DMS153 (cell line): ENCODE measurements around the gene SRP14.
A peak's percentile ranks its signal among the peaks of the same experiment; 100 is the strongest.
"Not testable (repeated sequence)": the region's sequence is repeated elsewhere in the genome, so short reads cannot be mapped to it uniquely, and the experiment has no call there.

ENCODE experiments used
- DNase-seq: peaks from one replicate; lab custom pipeline; 2025; lab: John Stamatoyannopoulos, UW

Gene SRP14, protein sequence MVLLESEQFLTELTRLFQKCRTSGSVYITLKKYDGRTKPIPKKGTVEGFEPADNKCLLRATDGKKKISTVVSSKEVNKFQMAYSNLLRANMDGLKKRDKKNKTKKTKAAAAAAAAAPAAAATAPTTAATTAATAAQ

DNA sequence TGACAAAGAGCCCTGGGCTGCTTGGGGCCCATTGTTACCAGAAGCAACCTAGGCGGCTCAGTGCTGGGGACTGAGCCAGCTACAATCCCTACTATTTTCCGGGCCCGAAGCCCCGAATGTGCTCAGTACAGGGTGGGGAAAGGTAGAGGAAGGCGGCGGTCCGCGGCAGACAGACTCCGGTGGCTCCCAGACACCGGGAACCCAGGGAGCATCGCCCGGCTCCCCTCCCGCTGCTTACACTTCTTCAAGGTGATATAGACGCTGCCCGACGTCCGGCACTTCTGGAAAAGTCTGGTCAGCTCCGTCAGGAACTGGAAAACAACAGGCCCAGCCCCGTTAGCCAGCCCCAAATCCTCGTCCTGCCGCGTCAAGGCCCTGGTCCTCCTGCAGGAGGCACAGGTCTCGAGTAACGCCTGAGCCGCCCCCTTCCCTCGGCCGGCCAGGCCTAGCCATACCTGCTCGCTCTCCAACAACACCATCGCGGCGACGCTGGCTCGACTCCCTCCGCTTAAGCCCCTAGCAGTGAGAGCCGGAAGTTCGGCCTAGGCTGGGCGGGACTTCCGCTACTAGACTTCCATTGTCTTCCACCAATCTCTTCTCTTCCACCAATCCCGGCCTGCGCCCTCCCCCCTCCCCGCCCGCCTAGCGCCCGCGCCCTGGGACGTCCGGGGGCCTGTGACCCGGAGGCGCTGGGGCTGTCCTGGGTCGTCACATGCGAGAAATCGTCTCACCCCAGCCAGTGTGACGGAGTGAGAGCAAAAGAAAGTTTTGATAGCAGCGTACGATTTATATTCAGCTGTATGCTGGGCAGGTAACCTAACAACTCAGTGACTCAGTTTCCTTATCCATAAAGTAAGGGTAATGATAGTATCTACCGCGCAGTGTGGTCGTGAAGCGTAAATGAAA is at the start of gene SRP14:
Gene SRP14 (minus strand): TSS at position 544 of the 906 bp plus-strand sequence. CDS start 65 bp downstream, at position 479.
- peak; percentile 43 for DNase-seq

DNA sequence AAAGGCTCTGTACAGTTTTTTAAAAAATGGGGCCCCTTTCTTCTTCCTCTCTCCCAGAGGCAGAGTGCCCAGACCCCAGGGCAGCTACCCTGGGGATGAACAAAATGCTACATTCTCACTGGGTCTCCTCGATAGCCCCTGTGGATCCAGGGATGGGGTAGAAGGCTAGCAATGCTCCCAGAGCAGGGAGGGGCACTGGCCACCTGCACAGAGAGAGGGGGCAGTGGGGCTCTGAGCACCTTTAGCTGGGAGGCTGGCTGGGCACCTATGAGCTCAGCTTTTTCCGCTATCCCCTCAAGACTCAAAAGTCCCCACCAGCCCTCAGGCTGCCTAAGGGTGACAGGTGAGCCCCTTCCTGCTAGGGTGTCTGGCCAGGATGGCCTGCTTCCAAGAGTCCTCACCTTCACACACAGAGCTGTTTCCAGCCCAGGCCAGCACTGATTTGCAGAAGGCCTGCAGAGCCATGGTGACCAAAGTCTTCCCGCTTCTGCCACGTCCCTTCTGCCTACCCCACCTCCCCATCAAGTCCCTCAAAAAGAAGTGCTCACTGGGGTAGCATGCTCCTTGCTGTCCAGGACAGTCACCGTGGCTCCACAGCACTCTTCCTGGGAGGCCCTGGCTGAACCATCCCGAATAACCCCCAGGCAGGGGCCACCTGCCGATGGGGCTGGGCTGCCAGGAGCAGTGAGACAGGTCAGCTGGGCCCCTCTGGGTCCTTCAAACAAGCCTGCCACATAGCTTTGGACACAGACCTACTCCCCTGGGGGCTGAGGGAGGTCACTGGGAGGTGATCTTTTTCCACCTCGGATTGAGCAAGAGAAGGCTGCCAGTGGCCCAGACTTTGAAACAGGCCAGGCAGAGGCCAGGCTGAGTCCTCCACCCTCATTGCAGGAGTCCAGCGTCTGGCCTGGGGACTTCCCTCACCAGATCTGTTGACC is 49.3 kb upstream of the SRP14 start:
- DNase-seq = no peak

DNA sequence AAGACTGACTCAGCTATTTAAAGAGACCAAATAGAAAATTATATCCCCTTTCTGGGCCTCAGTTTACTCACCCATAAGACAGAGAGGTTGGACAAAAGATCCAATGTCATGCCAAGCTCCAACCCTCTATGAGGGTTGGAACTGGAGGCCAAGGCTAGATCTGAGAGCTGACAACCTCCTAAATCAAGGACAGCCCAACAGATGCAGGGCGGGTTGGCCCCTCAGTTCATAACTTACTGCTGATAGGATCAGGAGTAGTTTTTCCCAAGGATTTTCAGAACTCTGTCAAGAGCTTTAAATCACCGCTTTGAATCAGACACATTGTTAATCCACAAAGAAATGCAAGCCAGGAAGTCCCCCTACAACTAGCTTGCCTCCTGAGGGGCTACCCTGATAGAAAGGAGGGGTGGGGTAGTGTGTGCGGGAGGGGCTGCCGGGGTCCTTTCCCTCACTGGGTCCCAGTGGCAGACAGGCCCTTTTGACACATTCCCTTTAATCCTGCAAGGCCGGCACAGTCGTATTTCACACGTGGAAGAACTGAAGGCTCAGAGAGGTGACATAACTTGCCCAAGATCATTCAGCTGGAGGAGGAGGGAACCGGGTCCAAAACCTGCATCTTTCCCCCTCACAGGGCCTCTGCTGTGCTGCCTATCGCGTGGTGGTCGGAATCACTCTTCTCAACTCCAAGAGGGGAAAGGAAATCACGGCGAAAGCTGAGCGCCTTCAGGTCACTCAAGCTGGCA is 48.3 kb upstream of the SRP14 start:
- no peak for DNase-seq

DNA sequence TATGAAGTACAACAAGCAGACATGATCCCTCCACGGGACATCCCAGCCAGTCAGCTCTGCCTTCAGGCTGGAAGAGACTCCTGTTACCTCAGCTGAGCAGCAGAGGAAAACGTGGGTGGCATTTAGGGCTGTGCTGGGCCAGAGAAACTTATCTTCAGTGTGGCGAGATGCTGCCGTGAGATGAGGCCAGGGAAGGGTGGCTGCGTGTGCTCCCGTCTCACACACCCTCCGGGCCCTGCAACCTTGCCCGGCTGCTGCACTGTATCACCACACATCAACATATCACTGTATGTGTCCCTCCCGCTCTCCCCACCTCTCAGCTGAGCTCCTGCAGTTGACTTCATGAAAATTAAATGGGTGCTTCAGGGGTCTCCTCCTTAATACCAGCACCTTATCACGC is 46.3 kb upstream of the SRP14 start:
- no peak for DNase-seq

DNA sequence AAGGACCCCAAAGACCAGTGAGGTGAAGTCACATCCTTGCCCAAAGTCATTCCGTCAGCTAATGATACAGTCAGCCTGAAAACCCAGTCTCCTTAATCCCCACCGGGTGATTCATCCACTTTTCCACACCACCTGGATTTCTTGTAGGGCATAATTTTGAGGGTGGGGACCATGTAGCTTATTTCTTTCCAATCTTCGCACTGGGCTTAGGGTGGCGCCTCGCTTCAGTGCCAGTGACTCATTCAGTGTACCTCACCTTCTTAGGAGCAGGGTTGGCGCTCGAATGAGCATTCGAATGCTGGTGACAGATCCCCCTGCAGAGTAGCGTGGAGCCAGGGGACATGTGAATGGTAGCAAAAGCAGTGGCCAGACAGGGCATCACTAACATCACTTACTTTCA is 45.7 kb upstream of the SRP14 start:
- DNase-seq = no peak

DNA sequence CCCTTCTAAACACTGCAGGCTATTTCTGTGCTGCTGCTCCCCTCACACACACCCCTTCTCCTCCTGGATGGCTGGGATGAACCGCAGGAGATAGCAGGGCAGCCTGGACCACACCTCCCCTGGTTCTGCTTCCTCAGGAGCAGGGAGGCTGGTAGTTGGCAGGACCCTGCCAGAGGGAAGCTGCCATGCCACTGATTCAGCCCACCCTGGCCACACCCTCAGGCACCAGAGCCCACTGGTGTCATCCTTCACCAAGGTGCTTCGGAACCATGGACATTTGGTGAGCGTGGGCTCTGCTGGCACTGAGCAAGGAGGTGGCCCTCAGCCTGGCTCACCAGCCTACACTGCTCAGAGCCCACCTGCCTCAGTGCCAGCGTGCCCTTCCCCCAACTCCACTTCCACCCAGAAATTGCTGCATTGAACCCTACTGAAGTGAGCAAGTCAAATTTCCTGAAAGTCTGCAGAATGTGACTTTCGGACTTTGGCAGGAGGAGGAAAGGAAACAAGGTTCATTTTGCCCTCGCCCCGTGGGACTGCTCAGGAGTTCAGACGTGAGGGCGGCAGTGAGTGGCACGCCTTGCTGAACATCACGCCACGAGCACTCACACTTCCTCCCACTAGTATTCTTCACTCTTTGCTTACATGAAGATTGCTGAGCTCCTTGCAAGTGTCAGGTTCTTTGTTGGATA is 43.4 kb upstream of the SRP14 start:
- no peak for DNase-seq

DNA sequence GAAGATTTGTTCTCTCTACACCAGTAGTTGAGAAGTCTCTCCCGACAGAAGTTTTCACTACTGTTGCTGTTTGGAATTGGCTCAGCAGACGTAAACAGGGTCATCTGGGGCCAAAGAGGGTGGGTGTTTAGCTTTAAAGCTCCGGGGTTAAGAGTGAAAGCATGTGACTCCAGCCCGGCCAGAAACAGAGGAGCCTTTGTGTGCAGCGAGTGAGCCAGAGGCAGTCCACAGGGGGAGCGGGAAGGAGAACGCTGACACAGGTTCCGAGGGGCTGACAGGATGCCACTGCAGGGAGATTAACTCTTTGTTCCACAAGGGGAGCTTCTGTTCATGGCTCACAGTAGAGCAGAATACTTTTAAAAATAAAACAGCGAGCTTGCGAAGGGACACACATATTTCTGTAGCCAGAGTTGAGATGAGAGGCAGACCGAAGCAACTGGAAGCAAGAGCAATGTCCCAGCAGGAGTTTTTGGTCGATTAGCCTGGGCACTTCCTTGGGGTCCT is 42.8 kb upstream of the SRP14 start:
- DNase-seq = no peak

DNA sequence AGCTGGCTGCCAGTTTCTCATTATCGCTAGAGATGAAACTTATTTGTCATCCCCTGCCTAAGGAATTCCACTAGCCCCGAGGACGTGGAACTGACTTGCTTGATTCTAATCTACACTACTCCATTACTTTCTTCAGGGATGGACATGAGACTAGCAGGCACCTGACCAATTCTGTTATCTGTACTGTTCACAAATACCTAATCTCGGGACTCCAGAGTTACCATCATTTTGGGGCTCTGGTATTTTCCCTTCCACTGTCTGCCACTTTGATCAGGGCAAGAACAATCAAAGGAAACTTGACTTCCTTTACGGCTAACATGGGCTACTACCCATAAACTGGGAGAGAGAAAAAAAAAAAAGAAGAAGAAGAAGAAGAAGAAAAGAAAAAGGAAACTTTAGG is 41.9 kb upstream of the SRP14 start:
- no peak for DNase-seq

DNA sequence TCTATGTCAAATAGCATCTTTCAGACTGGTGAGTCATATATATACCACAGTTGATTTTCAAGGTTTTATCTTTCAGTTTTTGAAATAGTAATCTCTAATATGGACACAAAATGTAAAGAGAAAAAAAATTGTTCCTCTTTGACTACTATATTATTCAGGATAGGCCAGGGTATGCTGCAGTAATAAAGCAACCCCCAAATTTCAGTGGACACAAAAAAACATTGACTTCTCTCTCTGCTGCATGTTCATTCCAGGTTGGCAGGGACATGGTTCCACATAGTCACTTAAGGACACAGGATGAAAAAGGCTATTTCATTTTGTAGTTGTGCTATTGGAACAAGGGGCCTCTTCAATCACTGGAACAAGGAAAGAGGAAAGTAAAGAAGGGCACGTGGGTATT is 41.1 kb upstream of the SRP14 start:
- no peak for DNase-seq

DNA sequence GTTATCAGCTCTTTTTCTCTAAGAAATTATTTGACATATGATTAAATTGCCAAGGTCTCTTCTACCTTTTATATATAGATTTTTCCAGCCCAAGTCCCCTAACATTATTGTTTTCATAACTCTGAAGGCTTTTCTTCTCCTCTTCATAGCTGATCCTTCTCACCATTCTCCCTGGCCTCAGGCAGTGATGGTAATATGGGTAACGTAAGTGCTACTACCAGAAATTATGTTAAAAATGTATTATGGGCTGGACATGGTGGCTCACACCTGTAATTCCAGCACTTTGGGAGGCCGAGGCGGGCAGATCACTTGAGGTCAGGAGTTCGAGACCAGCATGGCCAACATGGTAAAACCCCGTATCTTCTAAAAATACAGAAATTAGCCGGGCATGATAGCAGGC is 40.5 kb upstream of the SRP14 start:
- DNase-seq = no peak

DNA sequence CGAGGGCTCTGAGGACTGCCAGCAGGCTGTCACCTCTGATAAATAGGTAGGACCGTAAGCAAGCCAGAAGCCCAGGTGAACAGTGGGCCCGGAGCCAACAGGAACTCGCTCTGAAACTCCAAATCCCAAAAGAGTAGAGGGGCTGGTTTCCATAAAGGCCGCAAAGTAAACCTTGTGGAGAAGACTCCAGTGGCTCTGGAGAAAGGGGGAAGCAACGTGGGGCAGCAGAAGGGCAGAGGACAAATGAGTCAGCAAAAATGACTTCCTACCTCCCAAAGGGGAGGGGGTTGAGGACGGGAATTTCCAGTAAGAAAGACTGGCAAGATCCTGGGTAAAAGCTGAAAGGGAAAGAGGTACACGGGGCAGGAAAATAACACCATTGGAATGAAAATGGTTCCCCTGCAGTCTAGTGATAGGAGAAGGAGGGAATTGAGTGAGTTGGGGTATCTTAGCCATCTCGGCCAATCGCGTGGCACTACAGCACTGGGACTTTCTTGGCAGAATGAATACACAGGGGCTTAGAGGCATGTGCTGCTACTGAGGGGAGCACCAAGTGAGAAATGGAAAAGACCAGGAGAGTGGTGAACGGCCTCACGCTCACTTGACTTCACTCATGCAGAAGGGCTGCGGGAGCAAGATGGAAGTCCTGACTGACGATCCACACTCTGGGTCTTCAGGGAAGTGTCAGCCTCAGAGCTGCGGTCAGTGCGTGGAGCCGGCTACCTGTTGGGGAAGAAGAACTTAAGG is 36.5 kb upstream of the SRP14 start:
- peak; percentile 57 for DNase-seq

DNA sequence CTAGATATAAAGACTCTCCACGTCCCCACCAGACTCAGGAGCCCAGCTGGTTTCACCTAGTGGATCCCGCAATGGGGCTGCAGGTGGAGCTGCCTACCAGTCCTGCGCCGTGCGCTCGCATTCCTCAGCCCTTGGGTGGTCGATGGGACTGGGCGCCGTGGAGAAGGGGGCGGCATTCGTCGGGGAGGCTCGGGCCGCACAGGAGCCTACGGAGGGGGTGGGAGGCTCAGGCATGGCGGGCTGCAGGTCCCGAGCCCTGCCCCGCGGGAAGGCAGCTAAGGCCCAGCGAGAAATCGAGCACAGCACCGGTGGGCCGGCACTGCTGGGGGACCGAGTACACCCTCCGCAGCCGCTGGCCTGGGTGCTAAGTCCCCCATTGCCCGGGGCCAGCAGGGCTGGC is 35.7 kb upstream of the SRP14 start:
- not testable (repeated sequence) for DNase-seq

DNA sequence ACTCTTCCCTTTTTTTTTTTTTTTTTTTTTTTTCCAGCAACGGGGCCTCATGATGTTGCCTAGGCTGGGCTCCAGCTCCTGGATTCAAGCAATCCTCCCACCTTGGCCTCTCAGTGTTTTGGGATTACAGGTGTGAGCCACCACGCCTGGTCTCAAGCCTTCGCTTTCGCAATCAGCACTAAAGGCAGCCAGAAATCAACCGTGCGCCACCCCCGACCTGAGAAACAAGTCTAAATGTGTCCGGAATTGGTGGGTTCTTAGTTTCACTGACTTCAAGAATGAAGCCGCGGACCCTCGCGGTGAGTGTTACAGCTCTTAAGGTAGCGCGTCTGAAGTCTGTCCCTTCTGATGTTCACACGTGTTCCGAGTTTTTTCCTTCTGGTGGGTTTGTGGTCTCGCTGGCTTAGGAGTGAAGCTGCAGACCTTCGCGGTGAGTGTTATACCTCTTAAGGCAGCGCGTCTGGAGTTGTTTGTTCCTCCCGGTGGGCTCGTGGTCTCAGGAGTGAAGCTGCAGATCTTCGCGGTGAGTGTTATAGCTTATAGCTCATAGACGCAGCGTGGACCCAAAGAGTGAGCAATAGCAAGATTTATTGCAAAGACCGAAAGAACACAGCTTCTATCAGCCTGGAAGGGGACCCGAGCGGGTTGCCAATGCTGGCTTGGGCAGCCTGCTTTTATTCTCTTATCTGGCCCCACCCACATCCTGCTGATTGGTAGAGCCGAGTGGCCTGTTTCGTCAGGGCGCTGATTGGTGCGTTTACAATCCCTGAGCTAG is 34.9 kb upstream of the SRP14 start:
- DNase-seq = not testable (repeated sequence)

DNA sequence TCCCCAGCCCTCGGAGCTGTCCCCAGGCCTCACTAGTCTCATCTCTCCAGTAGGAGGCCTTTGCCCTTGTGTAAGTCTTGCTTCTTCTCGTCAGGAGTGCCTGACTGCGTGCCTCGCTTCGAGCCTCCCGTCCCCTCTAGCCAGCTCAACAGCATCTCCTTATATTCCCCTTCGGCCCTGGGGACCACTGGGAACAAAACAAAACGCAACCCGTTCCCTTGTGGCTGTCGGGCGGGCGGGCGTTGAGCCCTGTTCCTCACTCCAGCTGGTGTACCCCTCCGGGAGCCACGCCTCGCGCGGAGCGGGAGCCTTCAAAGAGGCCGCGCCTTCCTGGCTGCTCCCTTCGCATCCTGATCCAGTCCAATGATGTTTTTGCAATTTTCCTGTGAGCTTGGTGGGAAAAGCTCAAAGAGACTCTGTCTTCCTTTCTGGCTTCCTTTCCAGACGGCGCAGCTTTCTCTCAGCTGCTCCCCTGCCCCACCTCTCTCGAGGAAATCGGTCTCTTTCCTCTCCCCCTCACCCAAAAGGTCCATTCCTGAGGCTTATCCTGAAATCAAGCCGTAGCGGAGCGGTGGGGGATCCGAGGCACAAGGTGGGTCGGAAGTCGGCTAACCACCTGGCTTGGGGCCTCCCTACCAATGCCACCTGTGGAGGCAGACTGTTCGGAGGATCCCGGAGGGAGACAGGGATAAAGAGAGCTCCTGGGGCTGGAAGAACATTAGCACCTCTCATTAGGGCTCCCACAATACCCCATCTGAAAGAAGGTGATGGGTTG is 33.4 kb upstream of the SRP14 start:
- no peak for DNase-seq

DNA sequence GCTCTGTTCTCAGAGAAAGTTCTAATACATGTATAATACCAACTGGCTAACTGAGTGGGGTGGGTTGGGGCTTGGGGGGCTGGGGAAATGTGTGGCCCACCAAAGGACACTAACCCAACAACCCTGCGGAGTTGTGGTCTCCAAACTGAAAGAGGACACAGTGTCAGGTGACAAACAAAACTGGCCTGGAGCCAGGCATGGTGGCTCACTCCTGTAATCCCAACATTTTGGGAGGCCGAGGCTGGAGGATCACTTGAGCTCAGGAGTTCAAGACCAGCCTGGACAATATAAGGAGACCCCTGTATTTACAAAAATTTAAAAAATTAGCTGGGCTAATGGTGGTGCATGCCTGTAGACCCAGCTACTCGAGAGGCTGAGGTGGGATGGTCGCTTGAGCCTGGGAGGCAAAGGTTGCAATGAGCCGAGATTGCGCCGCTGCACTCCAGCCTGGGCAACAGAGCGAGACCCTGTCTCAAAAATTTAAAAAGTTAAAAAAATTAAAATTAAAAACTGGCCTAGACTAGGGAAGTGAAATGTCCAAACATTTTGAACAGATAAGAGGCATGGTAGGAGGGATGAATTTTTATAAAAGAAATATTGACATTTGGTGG is 31.7 kb upstream of the SRP14 start:
- no peak for DNase-seq

DNA sequence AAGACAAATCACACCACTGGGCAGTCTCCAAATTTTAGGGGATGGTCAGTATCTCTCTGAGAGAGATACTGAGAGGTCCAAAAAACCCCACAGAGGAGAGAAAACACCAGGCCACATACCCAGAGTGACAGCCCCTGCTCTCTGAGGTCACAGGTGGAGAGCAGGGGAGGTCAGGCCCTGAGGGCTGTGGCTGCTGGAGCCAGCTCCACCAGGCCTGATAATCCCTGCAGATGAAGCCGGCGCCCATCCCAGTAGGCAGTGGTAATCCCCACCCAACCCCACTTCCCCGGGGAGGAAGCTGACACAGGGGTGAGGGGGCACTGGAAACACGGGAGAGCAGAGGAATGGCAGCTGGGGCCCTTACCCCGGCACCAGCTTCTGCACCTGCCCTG is 31.2 kb upstream of the SRP14 start:
- no peak for DNase-seq

DNA sequence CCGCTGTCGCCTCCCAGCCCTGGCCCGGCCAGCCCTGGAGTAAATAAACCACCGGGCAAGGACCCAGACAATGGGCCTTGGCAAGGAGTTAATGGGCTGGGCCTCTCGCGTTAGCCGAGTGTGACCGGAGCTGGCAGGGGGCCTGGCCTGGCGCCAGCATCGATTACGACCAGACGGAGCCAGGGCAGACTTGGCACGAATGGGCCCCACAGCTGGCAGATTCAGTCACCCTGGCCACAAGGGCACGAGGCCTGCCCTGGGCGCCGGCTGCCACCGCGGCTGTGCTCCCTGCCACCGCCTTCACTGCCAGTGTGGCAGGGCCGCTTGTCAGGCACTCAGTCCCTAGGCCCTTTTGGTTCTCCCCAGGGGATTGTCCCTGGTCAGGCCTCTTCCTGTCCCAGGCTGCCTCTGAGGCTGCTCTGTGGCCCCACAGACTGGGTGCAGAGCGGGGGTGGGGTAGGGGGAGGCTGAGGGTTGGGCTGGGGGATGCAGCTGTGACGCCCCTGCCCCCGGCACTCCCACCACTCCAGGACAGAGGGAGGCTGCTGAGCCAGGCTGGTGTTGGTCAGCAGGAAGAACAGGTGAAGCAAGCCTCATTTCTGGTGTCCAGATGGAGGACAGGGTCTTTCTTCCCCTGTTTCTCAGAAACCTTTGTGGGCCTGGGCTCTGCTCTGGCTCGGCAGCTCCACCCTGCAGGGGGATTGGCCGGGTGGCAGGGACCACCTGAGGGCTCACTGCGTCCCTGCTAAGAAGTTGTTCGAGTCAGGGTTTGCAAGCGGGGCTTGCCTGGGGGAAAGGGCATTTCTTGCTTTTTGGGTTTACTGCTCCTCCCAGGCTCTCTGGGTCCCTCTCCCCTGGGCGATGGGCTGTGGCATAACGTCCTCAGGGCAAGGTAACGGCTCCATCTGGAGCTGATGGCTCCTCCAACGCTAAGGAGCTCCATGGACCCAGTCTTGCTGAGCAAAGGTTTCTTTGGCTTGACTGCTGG is 30.5 kb upstream of the SRP14 start:
- DNase-seq = peak; percentile 90
